Middle frontal gyrus (tissue), 1 donor: Measurements from ENCODE around the gene COL6A1.
"Not testable (repeated sequence)": the region's sequence is repeated elsewhere in the genome, so short reads cannot be mapped to it uniquely, and the experiment has no call there.

ENCODE experiments used
- DNase-seq: peaks from one replicate; pipeline ENCODE4 v3.0.0-alpha.2; 2015; ENCODE audit warnings: low spot score; ENCODE audit errors: extremely low spot score

COL6A1 gene

GRCh38 chr21:45966791-45967394 is 14.7 kb upstream of the COL6A1 start:
- DNase-seq, result no peak

GRCh38 chr21:45969921-45970673 is 11.5 kb upstream of the COL6A1 start:
- no peak for DNase-seq

- DNase-seq, result no peak
Measured at GRCh38 chr21:45970674-45971615, 10.6 kb upstream of the COL6A1 start.

GRCh38 chr21:45971616-45972352 is 9.8 kb upstream of the COL6A1 start:
- DNase-seq, result no peak

GRCh38 chr21:45972353-45972715 is 9.2 kb upstream of the COL6A1 start:
- DNase-seq, result no peak

DNA sequence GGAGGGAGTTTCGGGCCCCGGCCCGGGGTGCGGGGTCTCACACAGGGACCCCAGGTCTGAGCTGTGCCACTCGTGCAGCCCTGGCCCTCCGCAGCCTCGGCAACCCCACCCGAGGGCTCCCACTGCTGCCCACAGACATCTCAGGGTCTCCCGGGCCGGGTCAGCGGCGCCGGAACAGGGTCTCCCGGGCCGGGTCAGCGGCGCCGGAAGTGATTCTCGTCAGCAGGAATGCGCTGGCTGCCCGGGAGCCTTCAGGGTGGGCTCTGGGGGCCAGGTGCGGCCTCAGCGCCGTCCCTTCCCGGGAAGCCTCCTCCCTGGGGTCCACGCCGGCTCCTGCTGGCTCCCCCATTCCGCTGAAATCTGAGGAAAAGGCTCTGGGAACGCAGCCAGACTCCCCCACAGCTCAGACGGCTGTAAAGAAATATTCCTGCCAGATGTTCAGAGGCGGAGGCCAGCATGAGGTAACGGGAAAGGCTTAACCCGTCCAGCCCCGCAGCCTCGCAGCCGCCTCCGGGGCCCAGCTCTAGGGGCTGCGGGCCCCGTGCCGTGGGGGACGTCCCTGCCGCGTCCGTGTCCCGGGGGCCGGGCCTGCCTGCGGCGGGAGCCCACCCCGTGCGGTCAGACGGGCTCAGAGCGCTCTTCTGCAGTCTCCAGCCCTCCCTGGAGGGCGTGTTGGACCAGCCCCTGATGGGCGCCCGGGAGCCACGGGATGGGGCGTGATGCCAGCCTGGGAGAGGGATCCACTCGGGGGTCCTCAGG is 8.7 kb upstream of the COL6A1 start:
- DNase-seq, result no peak

DNA sequence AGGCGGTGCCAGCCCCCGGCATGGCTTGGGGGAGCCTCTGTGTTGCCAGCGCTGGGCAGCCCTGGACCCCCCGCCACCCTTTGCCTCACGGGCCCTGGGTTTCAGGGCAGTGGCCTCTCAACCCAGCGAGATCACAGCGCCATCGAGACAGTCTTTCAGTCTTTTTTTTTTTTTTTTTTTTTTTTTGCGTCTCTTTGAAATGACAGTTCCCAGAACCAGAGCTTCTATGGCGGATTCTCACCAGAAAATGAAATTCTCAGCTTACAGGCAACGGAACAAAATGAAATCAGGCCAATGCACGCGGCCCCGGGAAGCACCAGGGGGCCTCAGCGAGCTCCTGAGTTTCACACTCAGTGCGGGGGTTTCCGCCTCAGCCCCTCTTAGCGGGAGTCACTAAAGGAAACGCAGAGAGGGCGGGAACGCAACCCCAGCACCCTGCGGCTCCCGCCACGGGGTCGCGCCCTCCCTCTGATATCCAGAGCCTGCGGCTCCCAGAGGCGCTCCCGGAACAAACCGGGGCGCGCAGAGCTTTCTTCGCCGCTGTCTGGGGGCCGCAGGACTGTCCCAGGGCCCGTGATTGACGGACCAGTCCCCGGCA is 8.0 kb upstream of the COL6A1 start:
- DNase-seq, result no peak

DNA sequence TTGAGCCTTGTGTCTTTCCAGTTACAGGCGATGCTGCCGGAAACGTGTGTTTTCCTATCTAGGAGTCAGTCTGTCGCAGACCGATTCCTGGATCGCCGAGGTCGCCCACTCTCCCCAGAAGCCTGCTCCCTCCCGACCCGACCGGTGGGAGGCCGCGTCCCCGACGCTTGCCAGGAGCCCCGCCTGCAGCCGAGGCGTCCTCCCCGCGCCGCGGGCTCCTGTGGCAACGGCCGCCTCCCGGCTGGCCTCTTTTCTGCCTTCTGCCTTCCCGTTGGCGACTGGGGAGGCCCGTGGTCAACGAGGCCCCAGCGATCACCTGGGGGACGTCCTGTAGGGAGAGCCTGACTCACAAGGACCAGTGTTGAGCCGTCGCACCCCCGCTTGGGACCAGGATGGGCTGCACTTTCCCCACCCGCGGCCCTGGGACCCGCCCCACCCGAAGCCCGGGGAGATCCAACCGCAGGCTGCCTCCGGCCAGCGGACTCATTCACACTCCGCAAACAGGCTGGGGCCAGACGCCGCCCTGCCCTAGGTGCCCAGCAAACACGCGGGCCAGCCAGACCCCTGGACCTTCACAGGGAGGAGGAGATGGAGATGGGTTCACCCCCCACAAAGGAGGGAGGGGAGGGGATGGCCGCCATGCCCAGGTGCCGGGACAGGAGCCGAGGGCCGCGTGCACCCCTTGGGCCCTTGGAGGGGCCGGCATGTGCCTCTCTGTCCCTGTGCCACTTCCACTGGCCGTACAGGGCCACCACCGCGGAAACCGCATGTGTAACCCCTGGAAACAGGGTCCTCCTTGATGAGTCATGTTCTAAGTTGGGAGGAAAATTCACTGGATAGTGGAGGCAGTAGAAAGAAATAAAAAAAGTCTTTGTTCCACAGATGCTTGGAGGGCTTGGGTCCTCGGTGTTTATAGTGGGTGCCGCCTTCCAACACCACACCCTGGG is 7.2 kb upstream of the COL6A1 start:
- DNase-seq, result no peak

DNA sequence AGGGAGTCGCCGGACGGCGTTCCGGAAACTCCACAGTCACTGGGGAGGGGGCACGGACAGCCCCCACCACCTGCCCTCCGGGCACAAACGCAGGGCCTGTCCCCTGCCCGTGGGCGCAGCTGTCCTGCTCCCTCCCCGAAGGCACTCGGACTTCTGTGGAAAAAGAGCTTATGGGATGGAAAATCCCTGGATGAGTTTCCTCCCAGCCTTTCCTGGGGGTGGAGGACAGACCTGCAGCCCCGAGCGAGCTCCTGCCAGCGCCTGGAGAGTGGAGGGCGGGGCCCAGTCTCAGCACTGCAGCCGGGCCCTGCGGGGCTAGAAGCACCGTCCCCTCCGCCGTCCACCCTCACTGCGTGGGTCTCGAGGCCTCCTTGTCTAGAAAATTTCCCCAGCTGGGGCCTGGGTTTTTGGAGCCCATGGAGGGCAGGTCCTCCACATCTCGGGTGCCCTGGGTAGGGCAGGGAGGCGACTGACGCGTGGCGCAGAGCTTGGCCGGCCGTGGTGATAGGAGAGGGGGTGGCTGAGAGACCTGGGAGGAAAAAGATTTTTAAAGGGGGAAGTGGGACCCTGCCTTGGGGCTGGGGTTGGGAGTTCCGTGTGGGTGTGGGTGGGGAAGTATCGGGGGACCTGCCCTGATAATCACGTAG is 6.4 kb upstream of the COL6A1 start:
- no peak for DNase-seq

DNA sequence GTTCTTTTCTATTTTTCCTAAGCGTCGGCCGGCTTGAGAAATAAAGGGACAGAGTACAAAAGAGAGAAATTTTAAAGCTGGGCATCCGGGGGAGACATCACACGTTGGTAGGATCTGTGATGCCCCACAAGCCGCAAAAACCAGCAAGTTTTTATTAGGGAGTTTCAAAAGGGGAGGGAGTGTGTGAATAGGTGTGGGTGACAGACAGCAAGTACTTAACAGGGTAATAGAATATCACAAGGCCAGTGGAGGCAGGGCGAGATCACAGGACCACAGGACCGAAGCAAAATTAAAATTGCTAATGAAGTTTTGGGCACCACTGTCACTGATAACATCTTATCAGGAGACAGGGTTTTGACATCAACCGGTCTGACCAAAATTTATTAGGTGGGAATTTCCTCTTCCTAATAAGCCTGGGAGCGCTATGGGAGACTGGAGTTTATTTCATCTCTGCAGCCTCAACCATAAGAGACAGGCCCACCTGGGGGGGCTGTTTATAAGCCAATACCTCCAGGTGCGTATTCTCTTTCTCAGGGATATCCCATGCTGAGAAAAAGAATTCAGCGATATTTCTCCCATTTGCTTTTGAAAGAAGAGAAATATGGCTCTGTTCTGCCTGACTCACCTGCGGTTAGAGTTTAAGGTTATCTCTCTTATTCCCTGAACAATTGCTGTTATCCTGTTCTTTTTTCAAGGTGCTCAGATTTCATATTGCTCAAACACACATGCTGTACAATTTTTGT is 5.7 kb upstream of the COL6A1 start:
- DNase-seq, result not testable (repeated sequence)

DNA sequence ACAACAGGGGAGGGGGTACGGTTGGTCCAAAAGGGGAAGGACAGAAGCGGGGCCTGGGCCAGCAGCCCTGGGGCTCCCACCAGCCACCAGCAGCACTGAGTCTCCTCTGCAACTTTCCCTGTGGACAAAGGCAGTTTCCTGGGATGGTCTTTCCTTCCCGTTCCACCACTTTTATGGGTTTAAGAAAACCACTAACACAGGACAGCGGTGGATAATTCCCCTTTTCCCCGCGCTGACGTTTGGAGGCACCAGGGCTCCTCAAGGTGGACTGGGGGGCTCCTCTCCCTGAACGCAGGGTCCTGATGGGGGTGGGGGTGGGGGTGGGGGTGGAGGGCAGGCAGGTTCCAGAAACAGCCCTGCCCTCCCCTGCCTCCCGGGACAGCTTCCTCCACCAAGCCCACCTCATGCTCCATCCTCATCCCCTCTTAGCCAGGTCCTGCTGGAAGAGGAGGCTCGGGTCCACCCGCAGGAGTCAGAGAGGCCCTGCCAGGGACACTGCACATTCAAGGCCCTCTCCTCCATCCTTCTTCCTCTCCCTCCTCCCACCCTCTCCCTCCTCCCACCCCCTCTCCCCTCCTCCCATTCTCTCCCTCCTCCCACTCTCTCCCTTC is 4.8 kb upstream of the COL6A1 start:
- DNase-seq, result no peak

GRCh38 chr21:45977396-45977795 is 4.2 kb upstream of the COL6A1 start:
- no peak for DNase-seq

GRCh38 chr21:45979141-45979631 is 2.4 kb upstream of the COL6A1 start:
- no peak for DNase-seq

DNA sequence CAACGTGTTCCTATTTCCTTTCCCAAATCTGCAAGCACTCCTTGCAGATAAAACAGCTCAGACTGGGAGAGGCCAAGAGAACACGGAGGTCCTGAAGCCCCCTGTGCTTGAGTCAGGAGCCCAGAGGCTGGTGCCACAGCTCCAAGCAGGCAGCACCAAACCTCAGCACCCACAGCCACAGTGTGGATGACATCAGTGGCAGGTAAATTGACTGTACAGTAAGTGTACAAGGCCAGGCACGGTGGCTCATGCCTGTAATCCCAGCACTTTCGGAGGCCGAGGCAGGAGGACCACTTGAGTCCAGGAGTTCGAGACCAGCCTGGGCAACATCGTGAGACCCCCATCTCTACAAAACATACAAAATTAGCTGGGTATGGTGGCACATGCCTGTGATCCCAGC is 1.9 kb upstream of the COL6A1 start:
- DNase-seq, result no peak

DNA sequence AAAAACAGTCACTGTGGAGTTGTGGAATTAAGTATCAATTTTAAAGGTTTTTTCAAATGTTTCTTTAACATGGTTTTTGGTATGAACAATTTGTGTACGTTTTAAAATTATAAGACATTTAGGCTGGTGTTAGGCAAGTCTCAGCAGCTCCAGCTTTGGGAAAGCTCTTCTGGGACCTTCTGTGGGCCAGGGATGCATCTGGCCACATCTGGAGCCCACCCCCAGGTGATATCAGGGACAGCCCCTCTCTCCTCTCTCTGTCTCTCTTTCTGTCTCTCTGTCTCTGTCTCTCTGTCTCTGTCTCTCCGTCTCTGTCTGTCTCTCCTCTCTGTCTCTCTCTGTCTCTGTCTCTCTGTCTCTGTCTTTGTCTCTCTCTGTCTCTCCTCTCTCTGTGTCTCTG is 1.3 kb upstream of the COL6A1 start:
- no peak for DNase-seq

DNA sequence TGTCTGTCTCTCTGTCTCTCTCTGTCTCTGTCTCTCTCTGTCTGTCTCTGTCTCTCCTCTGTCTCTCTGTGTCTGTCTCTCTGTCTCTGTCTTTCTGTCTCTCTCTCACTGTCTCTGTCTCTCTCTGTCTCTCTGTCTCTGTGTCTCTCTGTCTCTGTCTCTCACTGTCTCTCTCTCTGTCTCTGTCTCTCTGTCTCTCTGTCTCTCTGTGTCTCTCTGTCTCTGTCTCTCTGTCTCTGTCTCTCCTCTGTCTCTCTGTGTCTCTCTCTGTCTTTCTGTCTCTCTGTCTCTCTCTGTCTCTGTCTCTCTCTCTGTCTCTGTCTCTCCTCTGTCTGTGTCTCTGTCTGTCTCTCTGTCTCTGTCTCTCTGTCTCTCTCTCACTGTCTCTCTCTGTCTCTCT is 873 bp upstream of the COL6A1 start:
- no peak for DNase-seq

DNA sequence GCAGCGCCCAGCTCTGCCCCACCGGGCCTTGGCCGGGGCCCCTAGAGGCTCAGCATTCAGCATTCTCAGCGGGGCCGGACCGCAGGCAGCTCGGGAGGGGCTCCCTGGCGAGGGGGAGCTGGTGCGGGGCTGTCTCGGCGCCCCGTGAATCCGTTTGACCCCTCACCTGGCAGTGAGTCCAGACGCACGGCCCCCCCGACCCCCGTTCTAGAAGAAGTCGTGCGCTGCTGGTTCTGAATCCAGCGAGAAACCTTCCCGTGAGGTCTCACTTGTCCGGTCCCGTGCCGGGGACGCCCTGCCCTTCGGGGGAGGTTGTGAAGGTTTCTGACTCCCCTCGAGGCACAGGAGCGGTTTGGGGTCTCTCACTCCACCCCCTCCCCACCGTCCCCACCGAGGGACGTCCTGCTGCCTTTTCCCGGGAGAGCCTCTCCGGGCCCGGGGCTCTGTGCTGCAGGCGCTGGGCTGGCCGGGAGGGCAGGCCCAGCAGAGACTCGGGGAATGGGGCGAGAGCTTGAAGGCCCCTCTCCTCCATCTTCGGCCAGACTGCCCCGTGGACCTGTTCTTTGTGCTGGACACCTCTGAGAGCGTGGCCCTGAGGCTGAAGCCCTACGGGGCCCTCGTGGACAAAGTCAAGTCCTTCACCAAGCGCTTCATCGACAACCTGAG is 655 bp downstream of the COL6A1 start:
- DNase-seq, result no peak
